A549 (cell line): ENCODE measurements around the gene SALL4. TPM values are rescaled to one million over a fixed set of nuclear protein-coding genes. Genes with fewer than 3 reads are reported as not detected.

Experiments used
- ATOH8 ChIP-seq: fragments of 250-450 bp; sonication (Bioruptor Pico); IDR thresholded peaks from 2 replicates; pipeline ENCODE4 v1.5.0; 2020; ENCODE audit warnings: low read depth, mild to moderate bottlenecking, moderate library complexity
- BHLHE40 ChIP-seq: IDR thresholded peaks from 2 replicates; pipeline ENCODE4 v1.6.1; 2012; ENCODE audit warnings: low read depth, low read length, inconsistent platforms
- CBX8 ChIP-seq: fragments of 200-600 bp; sonication (generic); IDR thresholded peaks from 2 replicates; pipeline ENCODE4 v1.6.1; 2016
- CHD4 ChIP-seq: fragments of 200-600 bp; sonication (generic); IDR thresholded peaks from 2 replicates; pipeline ENCODE4 v1.6.1; 2016; ENCODE audit warnings: antibody characterized with exemption, mild to moderate bottlenecking, borderline replicate concordance
- CTCF ChIP-seq: fragments of >200 bp; sonication (Bioruptor Twin); formaldehyde crosslinking; IDR thresholded peaks from 3 replicates; pipeline ENCODE4 v1.5.1; 2016
- ELK1 ChIP-seq: fragments of 150-350 bp; IDR thresholded peaks from 2 replicates; pipeline ENCODE4 v1.6.1; 2014; ENCODE audit warnings: low read depth, mild to moderate bottlenecking, low read length
- EP300 ChIP-seq, 2 experiments: fragments of >200 bp; sonication (Bioruptor Twin); formaldehyde crosslinking; IDR thresholded peaks; 2 replicates in 1 of 2; 3 replicates in 1 of 2; pipeline ENCODE4 v1.6.1; 2016 to 2017
- FOSL2 ChIP-seq, 2 experiments: fragments of 450-650 bp in 1 of 2; fragments of >200 bp in 1 of 2; sonication (Bioruptor Twin) in 1 of 2; formaldehyde crosslinking; IDR thresholded peaks; 2 replicates each; pipeline versions ENCODE4 v1.5.0 to v1.6.1; 2016 to 2020; ENCODE audit warnings: mild to moderate bottlenecking in 1 of 2, moderate library complexity in 1 of 2
- GATA3 ChIP-seq: IDR thresholded peaks from 2 replicates; pipeline ENCODE4 v1.6.1; 2012; ENCODE audit warnings: borderline replicate concordance
- HDAC2 ChIP-seq: fragments of 200-600 bp; sonication (generic); IDR thresholded peaks from 2 replicates; pipeline ENCODE4 v1.6.1; 2016
- HES2 ChIP-seq: fragments of >200 bp; sonication (Bioruptor Twin); formaldehyde crosslinking; IDR thresholded peaks from 2 replicates; pipeline ENCODE4 v1.6.1; 2016
- HEYL ChIP-seq: fragments of 250-450 bp; sonication (Bioruptor Pico); IDR thresholded peaks from 2 replicates; pipeline ENCODE4 v1.8.0; 2021; ENCODE audit warnings: mild to moderate bottlenecking, moderate library complexity
- HMGXB4 ChIP-seq: fragments of 250-450 bp; sonication (Bioruptor Pico); IDR thresholded peaks from 2 replicates; pipeline ENCODE4 v1.5.0; 2021; ENCODE audit warnings: mild to moderate bottlenecking, moderate library complexity, borderline replicate concordance
- HOXB13 ChIP-seq: fragments of 250-450 bp; sonication (Bioruptor Pico); IDR thresholded peaks from 2 replicates; pipeline ENCODE4 v1.5.0; 2020; ENCODE audit warnings: low read depth, mild to moderate bottlenecking, moderate library complexity
- KDM1A ChIP-seq: fragments of 200-600 bp; sonication (generic); IDR thresholded peaks from 2 replicates; pipeline ENCODE4 v1.6.1; 2016; ENCODE audit warnings: low read depth, mild to moderate bottlenecking
- KDM5A ChIP-seq: fragments of 200-600 bp; sonication (generic); IDR thresholded peaks from 2 replicates; pipeline ENCODE4 v1.6.1; 2016; ENCODE audit warnings: antibody characterized with exemption, mild to moderate bottlenecking
- MAX ChIP-seq: IDR thresholded peaks from 2 replicates; pipeline ENCODE4 v1.6.1; 2012
- MAZ ChIP-seq: fragments of 150-350 bp; IDR thresholded peaks from 2 replicates; pipeline ENCODE4 v1.6.1; 2014; ENCODE audit warnings: antibody characterized with exemption, low read depth, low read length, borderline replicate concordance
- MYC ChIP-seq: IDR thresholded peaks from 2 replicates; pipeline ENCODE4 v1.6.1; 2012; ENCODE audit warnings: mild to moderate bottlenecking, inconsistent platforms, low read length, improper control_type of control experiment, borderline replicate concordance
- NFE2L2 ChIP-seq: fragments of 150-350 bp; conservative IDR thresholded peaks from 2 replicates; pipeline ENCODE4 v1.6.1; 2014; ENCODE audit warnings: low read length
- PBX3 ChIP-seq: IDR thresholded peaks from 2 replicates; pipeline ENCODE4 v1.6.1; 2012
- PHF8 ChIP-seq: fragments of 200-600 bp; sonication (generic); IDR thresholded peaks from 2 replicates; pipeline ENCODE4 v1.6.1; 2016; ENCODE audit warnings: low read depth, mild to moderate bottlenecking, antibody characterized with exemption, moderate library complexity, borderline replicate concordance
- POLR2A ChIP-seq: IDR thresholded peaks from 2 replicates; pipeline ENCODE4 v1.6.1; 2012; ENCODE audit warnings: mild to moderate bottlenecking, low read length
- RAD21 ChIP-seq, 2 experiments: fragments of >200 bp in 1 of 2; sonication (Bioruptor Twin) in 1 of 2; formaldehyde crosslinking in 1 of 2; IDR thresholded peaks in 1 of 2; conservative IDR thresholded peaks in 1 of 2; 2 replicates in 1 of 2; 3 replicates in 1 of 2; pipeline ENCODE4 v1.6.1; 2012 to 2018; ENCODE audit warnings: inconsistent platforms in 1 of 2
- RARB ChIP-seq: fragments of 250-450 bp; sonication (Bioruptor Pico); IDR thresholded peaks from 2 replicates; pipeline ENCODE4 v1.8.0; 2021; ENCODE audit warnings: mild to moderate bottlenecking, moderate library complexity
- REST ChIP-seq: fragments of 200-600 bp; sonication (generic); IDR thresholded peaks from 2 replicates; pipeline ENCODE4 v1.6.1; 2016; ENCODE audit warnings: antibody characterized with exemption, mild to moderate bottlenecking, moderate library complexity
- RNF2 ChIP-seq: fragments of 200-600 bp; sonication (generic); IDR thresholded peaks from 2 replicates; pipeline ENCODE4 v1.6.1; 2016; ENCODE audit warnings: low read depth, mild to moderate bottlenecking, antibody characterized with exemption, moderate library complexity, borderline replicate concordance
- ZC3H11A ChIP-seq: fragments of 450-650 bp; IDR thresholded peaks from 2 replicates; pipeline ENCODE4 v1.6.1; 2014; ENCODE audit warnings: antibody characterized with exemption, mild to moderate bottlenecking
- ZFP36 ChIP-seq: fragments of 450-650 bp; IDR thresholded peaks from 2 replicates; pipeline ENCODE4 v1.6.1; 2014; ENCODE audit warnings: borderline replicate concordance; ENCODE audit not compliant: partially characterized antibody
- ZNF302 ChIP-seq: fragments of 250-450 bp; sonication (Bioruptor Pico); IDR thresholded peaks from 2 replicates; pipeline ENCODE4 v1.9.0; 2021; ENCODE audit warnings: inconsistent platforms, mild to moderate bottlenecking, moderate library complexity
- polyA plus RNA-seq, 4 experiments: library from polyadenylated mRNA; depleted of rRNA in 3 of 4; stranded (reverse); fragments of >200 nt; fragmentation: RNase III in 1 of 4; extraction: RNeasy Plus Mini Kit Qiagen cat#74134 plus additional on column Dnase treatment in 1 of 4; gene quantifications; 2 replicates in 3 of 4; 3 replicates in 1 of 4; pipeline ENCODE4 v1.2.3, GENCODE V29; 2011 to 2017

Gene SALL4
- polyA plus RNA-seq, 2 of the 4 experiments (the other 2 are of a cell fraction): 2.3 to 7.6 TPM

GRCh38 chr20:51750037-51750769 is 52.1 kb downstream of the SALL4 start (continued):
- no peak for TF ChIP-seq ELK1
- no peak; the same call in 1 of the 2 replicates for TF ChIP-seq RARB (CRISPR knock-in tag)
- TF ChIP-seq ATOH8: peak; percentile 71; the same call in 1 of the 2 replicates
- no peak for TF ChIP-seq ZC3H11A
- no peak for TF ChIP-seq HMGXB4 (CRISPR knock-in tag)
- peak; percentile 55 for TF ChIP-seq NFE2L2
- TF ChIP-seq CBX8: no peak
- peak; percentile 95 for TF ChIP-seq FOSL2 (IDR thresholded peaks at IDR 0.05)
- TF ChIP-seq FOSL2 (CRISPR knock-in tag; IDR thresholded peaks at IDR 0.05): peak; percentile 100
- no peak for TF ChIP-seq HES2
- no peak for TF ChIP-seq HDAC2
- no peak for TF ChIP-seq CHD4
- TF ChIP-seq ZNF302 (CRISPR knock-in tag): no peak
- TF ChIP-seq BHLHE40: peak; percentile 76
- no peak for TF ChIP-seq MAZ
- peak; percentile 70 to 79; a peak in 3 of 5 replicates for TF ChIP-seq EP300 (IDR thresholded peaks at IDR 0.05)
- TF ChIP-seq MAX: peak; percentile 98
- TF ChIP-seq HOXB13 (CRISPR knock-in tag): peak; percentile 64; the same call in 1 of the 2 replicates
- TF ChIP-seq HEYL (CRISPR knock-in tag): peak; percentile 76; the same call in 1 of the 2 replicates
- TF ChIP-seq POLR2A: no peak
- TF ChIP-seq CTCF: no peak
- peak; percentile 84 for TF ChIP-seq GATA3
- no peak for TF ChIP-seq KDM5A
- no peak for TF ChIP-seq PBX3
- no peak for TF ChIP-seq REST
- peak; percentile 73; the same call in 1 of the 2 replicates for TF ChIP-seq MYC
- TF ChIP-seq PHF8: no peak
- peak; percentile 4 to 47; a peak in 2 of 5 replicates for TF ChIP-seq RAD21 (conservative IDR thresholded peaks at IDR 0.05 in 1 of 2, IDR thresholded peaks at IDR 0.05 in 1 of 2)
- TF ChIP-seq ZFP36: peak; percentile 12
- TF ChIP-seq KDM1A: no peak
- no peak for TF ChIP-seq RNF2
